HG03457 (cell line): ENCODE data around the gene URB1.
"Not testable (repeated sequence)": the region's sequence is repeated elsewhere in the genome, so short reads cannot be mapped to it uniquely, and the experiment has no call there.

Source experiments
- ATAC-seq: cut with Tn5 transposase; IDR thresholded peaks from one replicate; pipeline ENCODE4 v1.9.1; 2021; ENCODE audit warnings: moderate number of reproducible peaks; ENCODE audit not compliant: unreplicated experiment

URB1 gene

DNA sequence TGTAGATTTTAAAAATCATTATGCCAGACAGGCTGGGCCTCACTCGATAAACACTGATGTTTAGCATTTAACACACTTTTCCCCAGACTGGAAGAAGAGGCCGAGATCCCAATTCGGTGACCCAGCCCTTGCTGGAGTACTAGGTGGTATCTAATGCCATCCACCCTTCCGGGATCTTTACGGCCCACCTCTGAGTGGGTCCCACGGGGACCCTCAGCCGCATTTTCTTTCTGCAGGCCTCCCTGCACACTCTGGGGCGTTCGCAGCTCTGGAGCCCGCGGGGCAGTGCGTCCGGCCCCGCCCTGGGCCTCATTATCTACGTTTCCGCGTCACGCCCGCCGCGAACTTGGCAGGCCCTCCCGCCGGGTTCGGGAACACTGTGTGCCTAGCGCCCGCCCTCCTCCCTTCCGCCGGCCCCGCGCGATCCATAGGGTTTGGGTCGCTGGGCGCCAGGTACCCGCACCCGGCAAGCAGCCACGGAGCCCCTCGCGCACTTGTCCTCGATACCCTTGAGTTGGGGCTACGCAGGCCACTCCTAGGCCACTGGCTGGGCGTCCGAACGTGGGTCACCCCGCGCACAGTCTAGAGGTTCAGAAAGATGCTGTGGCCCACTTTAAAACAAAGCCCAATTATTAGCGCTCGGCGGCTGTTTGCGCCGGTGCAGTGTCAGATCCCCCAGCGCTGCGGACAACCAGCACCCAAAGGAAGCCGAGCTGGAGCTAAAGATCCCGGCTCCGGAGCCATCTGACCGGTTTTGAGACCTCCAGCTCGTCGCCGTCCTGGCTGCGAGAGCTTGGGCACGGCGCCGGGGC lies 18.7 kb upstream of the URB1 start:
- no peak for ATAC-seq

DNA sequence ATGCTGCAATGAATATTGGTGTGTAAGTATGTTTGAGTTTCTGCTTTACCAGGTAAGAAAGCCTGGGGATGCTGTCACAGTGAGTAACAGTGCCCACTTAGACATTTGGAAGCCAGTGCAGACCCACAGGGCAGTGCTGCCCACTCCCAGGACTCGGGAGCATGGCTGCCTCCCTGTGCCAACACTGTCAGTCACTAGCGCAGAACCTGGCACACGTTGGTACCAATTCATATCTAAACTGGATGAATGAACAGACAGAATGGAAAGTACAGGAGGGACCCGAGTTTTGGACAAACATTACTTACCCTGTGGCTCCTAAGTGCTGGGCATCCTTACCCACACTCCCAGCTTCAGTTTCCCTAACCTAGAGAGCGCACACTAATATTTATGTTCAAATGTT lies 18.1 kb upstream of the URB1 start:
- no peak for ATAC-seq

- no peak for ATAC-seq
Observed at GRCh38 chr21:32410291-32410690, 17.5 kb upstream of the URB1 start.

DNA sequence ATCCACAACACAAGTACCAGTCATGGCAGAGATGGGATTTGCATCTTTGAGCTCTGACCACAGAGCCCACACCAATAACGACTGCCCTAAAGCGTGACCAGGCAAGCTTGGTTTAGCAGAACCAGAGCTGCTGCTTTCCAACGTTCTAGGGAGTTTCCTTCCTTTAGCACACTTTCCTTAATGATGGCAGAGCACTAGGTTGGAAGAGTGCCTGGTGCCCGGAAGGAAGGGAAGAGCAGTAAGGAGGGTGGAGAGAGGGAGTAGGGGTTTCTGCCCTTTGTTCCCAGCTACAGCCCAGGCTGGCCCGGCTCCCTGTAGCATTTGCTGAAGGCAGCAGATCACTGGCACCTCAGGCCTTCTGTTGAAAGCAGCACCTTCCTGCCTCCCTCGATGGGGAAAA lies 13.6 kb upstream of the URB1 start:
- ATAC-seq: no peak

DNA sequence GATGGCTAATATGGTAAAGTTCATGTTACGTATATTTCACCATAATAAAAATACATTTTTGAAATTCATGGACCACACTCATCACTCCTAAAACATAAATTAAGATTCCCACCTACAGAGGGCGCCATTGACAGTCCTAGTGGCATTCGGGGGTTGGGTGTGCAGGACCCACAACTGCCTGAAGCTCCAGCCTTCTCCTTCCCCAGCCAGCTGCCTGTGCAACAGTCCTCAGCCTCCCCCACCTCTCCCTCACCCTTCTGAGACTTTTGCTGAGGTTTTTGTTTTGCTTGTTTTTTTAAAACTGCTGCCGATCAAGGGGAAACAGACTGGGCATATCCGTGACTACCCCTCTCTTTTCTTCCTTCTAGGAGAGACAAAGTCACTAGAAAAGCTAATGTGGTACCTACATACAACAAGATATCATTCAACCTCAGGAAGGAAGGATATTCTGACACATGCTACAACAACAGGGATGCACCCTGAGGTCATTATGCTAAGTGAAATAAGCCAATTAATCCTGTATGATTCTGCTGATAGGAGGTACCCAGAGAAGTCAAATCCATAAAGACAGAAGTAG lies 10.5 kb upstream of the URB1 start:
- ATAC-seq: no peak

GRCh38 chr21:32393677-32394001 lies 827 bp upstream of the URB1 start:
- no peak for ATAC-seq

- ATAC-seq: peak; percentile 28
Observed at GRCh38 chr21:32392299-32392879, 423 bp downstream of the URB1 start.

DNA sequence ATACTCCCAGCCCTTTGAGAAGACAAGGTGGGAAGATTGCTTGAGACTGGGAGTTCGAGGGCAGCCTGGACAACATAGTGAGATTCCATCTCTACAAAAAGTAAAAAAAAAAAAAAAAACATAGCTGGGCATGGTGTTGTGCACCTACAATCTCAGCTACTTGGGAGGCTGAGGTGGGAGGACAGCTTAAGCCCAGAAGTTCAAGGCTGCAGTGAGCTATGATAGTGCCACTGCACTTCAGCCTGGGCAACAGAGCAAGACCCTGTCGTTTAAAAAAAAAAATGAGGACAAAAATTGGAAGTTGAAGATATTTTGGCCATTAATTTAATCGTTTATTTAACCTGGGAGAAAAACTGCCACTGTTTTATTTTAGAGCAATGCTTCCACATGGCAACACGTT lies 1.1 kb downstream of the URB1 start:
- ATAC-seq: no peak

DNA sequence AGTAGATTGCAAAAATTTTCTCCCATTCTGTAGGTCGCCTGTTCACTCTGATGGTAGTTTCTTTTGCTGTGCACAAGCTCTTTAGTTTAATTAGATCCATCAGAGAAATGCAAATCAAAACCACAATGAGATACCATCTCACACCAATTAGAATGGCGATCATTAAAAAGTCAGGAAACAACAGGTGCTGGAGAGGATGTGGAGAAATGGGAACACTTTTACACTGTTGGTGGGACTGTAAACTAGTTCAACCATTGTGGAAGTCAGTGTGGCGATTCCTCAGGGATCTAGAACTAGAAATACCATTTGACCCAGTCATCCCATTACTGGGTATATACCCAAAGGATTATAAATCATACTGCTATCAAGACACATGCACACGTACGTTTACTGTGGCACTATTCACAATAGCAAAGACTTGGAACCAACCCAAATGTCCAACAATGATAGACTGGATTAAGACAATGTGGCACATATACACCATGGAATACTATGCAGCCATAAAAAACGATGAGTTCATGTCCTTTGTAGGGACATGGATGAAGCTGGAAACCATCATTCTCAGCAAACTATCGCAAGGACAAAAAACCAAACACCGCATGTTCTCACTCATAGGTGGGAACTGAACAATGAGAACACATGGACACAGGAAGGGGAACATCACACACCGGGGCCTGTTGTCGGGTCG lies 2.1 kb downstream of the URB1 start:
- ATAC-seq: not testable (repeated sequence)

GRCh38 chr21:32389337-32390015 lies 3.3 kb downstream of the URB1 start:
- no peak for ATAC-seq

DNA sequence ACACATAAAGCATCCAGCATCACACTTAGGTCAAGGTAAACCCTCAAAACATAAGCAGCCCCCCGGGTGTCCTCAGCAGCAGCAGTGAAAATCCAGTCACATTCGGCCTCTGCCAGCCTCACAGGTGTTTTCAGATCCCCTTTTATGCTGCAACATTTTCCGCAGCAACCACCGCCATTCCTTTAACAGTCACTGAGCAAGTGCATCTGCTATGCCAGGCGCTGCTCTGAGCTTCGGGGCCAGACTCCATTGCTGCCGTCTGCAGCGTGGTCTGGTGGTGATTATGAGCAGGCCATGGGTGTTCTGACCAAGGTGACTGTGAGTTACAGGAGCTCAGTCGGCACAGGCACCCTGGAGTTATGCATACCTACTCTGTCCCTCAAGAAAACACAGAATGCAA lies 4.5 kb downstream of the URB1 start:
- no peak for ATAC-seq

DNA sequence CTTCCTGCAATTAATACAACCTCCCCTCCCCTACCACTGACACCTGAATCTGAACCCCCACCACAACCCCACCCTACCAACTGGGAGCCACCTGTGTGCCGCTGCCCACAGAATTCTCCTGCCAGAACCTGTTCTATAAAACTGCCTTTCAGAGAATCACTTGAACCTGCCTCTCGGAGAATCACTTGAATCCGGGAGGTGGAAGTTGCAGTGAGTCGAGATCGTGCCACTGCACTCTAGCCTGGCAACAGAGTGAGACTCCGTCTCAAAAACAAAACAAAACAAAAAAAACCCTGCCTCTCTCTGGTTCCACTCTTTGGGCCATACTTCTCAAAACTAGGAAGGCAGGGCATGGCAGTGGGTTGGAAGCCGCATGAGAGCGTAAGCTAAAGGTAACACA lies 5.7 kb downstream of the URB1 start:
- no peak for ATAC-seq

DNA sequence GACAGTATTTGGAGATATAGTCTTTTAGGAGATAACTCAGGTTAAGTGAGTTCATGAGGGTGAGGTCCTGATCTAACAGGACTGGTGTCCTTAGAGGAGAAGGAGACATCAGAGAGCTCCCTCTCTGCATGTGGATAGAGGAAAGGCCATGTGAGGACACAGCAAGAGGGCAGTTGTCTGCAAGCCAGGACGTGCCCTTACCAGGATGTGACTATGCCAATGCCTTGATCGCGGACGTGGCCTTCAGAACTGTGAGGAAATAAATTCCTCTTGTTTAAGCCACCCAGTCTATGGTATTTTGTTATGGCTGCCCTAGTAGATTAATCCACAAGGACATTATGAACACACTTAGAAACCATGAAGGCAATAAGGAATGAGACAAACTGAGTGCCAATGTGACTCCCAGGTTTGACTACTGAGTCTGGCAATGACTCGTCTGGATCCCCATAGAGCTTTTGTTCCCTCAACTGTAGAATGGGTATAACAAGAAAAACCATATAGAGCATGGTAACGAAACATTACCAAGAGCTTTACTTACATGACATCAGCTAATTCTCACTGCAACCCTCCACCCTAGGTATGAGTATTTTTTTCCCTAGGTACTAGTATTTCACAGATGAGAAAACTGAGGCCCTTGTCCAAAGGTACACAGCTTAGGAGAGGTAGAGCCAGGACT lies 6.5 kb downstream of the URB1 start:
- ATAC-seq: no peak

DNA sequence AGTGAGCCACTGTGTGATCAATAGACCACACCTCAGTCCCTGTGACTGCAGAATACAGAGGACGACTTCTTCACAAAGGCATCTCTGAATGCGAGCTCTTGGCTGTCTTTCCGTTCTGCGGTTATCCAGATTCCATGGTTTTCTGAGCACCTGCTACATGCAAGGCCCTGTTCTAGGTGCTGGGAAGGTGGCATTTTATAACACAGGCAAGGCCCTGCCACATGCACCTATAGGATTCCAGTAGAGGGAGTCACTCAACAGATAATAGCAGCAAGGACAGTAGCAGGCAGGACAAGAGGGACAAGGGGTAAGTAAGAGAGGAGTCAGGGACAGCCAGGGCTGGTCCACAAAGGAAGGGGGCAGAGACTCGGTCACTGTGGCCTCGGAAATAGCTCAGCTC lies 9.0 kb downstream of the URB1 start:
- no peak for ATAC-seq

DNA sequence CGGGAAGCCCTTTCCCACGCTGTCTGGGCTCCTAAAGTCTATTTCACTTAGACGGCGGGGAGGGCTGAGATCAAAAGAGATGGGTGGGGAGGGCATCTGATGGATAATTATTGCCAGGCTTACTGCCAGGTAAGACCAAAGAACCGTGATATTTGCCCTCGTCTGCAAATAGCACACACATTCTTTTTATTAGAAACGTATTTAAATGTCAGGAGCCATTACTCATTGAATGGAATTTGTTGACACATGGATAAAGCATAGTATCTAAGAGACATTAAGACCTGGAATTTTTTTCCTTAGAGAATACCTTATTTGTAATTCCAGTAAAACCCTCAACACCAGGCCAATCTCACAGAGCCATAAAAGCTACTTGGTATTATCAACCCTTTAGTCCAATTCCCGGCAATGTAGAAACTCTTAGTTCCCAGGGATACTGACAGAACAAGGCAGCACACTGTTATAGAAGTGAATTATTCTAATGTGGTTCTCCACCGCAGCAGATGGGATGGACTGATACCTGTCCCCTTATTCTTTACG lies 10.6 kb downstream of the URB1 start:
- ATAC-seq: no peak

- no peak for ATAC-seq
Observed at GRCh38 chr21:32381571-32381970, 11.2 kb downstream of the URB1 start.

- no peak for ATAC-seq
Observed at GRCh38 chr21:32380940-32381339, 11.9 kb downstream of the URB1 start.

- no peak for ATAC-seq
Observed at GRCh38 chr21:32378956-32379355, 13.9 kb downstream of the URB1 start.

DNA sequence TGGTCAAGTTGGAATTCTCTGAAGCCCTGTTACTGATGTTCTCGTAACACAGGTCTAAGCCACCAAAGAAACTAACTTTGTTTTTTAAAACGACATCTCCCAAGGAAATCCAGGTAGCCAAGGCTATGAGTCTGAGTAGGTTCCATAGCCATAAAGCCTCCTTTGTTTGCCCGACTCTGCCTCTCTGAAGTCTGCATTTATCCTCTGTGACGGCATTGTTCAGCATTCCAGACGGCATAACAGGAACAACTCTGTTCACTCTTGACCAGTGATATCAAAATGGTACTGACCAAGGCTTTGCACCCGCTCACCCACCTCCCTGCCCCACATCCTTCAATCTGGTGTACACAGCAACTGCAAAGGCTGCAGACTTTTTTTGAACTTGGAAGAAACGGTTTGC lies 14.8 kb downstream of the URB1 start:
- ATAC-seq: no peak

- ATAC-seq: no peak
Observed at GRCh38 chr21:32377506-32377905, 15.3 kb downstream of the URB1 start.

DNA sequence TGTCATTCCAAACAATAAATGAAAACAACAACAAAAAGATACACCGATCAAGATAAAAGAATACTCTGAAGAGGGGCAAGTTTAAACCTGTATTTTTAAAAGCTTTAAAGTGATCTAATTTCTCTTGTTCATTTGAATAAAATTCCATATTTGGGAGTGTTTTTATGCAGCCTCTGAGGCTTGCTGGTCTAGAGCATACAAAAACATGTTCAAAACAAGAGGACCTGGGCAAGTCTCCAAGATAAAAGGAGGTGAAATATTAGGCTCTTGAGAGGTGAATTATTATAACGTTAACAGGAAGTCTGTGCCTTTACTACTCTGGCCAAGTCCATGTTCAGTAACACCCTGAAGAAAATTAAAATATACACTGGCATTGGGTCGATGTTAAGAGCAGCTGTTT lies 20.1 kb downstream of the URB1 start:
- no peak for ATAC-seq
